GM12873 (cell line): ENCODE measurements around the gene CADPS2.

Experiments
- CTCF ChIP-seq: IDR thresholded peaks from 2 replicates; pipeline ENCODE4 v1.5.1; 2012; ENCODE audit warnings: low read depth, mild to moderate bottlenecking, moderate library complexity, low read length, control low read depth; ENCODE audit not compliant: insufficient read depth; ENCODE audit errors: missing control alignments

Gene CADPS2

GRCh38 chr7:122602800-122603199 lies 283.5 kb downstream of the CADPS2 start:
- no peak for TF ChIP-seq CTCF

GRCh38 chr7:122600630-122601029 lies 285.6 kb downstream of the CADPS2 start:
- no peak for TF ChIP-seq CTCF

- no peak for TF ChIP-seq CTCF
Observed at GRCh38 chr7:122600042-122600441, 286.2 kb downstream of the CADPS2 start.

- no peak for TF ChIP-seq CTCF
Observed at GRCh38 chr7:122597277-122597676, 289.0 kb downstream of the CADPS2 start.

GRCh38 chr7:122595885-122596284 lies 290.4 kb downstream of the CADPS2 start:
- TF ChIP-seq CTCF, result no peak

- no peak for TF ChIP-seq CTCF
Observed at GRCh38 chr7:122588621-122589020, 297.6 kb downstream of the CADPS2 start.

GRCh38 chr7:122584676-122585251 lies 301.5 kb downstream of the CADPS2 start:
- TF ChIP-seq CTCF, result no peak
